Stimulated activated CD4-positive, alpha-beta T cell treated with anti-CD3 and anti-CD28 coated beads, Interleukin-2, amount 100 ng/mL, for 48 hours (primary cell): ENCODE results near the gene HEBP2.
A peak's percentile ranks its signal among the peaks of the same experiment; 100 is the strongest.

ENCODE experiments used
- DNase-seq, 2 donors: peaks; one replicate each; pipeline ENCODE4 v3.0.0-alpha.2; 2020

Gene HEBP2

DNA sequence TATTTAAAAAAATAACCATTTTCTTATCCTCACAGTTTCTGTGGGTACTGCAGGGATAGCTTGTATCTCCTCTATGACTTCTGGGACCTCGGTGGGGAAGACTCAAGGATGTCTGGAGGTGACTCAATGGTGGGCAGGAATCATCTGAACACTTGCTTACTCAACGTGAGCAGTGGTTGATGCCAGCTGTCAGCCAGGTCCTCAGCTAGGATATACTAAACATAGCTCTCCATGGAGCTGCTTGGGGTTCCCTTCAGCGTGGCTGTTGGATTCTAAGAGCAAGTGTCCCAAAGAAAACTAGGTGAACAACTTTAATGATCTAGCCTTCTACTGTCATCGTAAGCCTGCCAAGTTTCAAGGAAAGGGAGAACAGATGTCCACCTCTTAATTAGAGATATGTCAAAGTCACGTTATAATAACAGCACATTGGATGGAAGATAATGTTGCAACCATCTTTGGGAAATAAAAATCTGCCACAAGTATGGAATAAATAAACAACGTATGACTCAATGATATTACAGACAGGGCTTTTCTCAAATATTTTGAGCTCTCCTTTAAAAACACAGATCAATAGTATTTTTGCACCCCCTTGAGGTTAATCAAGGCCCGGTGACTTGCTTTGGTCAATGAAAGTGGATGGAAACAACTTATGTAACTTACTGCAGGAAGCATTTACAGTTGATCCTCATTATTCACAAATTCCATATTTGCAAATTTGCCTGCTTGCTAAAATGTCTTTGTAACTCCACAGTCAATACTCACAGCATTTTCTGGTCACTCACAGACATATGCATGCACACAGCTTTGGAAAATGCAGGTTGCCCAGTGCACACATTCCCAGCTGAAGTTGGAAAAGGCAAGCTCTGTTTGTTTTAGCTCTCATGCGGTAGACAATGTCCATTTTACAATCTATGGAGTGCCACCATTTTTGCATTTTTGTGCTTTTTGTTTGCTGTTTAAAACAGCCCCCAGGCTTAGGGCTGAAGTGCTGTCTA lies 6.6 kb upstream of the HEBP2 start:
- DNase-seq: no peak

DNA sequence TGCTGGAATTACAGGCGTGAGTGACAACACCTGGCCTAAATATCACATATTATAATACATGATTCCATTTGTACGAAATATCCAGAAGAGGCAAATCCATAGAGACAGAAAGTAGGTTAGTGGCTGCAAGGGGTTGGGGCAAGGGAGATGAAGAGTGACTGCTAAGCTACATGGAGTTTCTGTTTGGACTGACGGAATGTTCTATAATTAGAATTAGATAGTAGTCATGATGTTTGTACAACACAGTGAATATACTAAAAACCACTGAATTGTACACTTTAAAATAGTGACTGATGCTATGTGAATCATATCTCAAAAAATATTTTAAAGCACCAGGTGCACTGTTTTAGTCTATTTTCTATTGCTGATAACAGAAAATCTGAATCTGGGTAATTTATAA lies 3.7 kb upstream of the HEBP2 start:
- DNase-seq: no peak

DNA sequence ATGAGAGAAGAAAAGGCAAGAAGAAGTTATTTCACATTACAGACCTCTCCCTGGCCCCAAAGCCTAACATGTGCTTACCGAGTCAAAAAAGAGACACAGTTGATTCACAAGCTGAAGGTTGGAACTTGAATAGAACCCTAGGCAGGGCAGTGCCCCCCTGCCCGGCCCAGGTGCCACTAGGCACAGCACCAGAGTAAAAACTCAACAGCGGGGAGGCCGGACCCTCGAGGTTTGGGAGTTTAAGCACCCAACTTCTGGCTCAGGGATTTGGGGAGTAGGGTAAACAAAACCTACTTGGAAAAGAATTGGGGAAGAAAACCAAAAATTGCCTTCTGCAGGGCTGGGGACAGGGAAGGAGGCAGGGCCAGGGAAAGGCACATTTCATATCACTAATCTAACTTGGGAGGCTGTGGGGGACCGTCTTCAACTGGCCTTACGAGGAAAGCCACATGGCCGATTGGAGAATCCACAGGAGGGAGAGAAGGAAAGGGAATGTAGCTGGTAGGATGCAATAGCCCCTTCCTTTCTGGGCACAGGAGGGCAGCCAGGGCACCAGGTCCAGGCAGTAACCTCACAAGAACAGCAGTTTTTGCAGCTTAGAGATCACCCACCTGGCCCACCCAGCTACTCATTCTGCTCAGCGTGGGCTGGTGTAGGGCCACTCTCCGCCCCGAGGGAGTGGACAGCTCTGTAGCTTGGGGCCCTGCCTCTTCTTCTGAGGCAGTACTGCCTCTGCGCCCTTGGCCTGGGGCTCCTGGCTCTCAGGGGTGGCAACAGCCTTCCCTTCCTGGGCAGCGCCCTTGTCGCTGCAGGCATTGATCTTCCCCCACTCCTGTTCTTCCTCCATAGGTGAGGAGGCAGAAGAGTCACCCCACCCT lies 1.8 kb upstream of the HEBP2 start:
- DNase-seq: no peak

DNA sequence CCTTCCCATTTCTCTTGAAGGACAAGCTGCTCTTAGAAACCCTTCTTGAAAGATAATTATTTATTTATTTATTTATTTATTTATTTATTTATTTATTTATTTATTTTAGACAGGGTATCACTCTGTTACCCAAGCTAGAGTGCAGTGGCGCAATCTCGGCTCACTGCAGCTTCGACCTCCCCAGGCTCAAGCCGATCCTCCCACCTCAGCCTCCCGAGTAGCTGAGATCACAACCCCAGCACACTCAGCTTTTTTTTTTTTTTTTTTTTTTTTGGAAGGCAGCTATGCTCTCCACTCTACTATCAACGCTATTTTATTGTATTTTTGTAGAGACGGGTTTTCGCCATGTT lies 1.2 kb upstream of the HEBP2 start:
- no peak for DNase-seq

DNA sequence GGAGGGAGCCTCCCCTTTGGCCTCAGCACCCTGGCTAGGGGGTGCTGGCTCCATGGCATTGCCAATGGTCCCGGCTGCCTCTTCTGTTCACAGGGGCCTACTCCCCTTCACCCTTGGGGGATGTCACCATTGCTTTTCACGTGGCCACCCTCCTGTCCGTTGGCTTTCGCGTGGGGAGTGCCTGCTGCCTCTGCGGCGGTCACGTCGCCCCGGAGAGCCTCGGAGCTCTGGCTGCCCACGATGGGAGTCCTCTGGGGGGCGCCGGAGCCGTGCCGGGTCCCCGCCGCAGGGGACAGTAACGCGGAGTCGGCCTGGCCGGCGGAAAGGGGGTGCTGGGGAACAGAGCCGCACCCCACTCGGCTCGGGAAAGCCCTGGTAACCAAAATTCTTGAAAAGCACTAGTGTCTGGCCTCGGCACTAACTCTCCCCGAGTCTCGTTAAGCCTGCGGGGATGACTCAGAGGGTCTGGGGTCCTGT lies 661 bp upstream of the HEBP2 start:
- peak; percentile 19 to 21 for DNase-seq

DNA sequence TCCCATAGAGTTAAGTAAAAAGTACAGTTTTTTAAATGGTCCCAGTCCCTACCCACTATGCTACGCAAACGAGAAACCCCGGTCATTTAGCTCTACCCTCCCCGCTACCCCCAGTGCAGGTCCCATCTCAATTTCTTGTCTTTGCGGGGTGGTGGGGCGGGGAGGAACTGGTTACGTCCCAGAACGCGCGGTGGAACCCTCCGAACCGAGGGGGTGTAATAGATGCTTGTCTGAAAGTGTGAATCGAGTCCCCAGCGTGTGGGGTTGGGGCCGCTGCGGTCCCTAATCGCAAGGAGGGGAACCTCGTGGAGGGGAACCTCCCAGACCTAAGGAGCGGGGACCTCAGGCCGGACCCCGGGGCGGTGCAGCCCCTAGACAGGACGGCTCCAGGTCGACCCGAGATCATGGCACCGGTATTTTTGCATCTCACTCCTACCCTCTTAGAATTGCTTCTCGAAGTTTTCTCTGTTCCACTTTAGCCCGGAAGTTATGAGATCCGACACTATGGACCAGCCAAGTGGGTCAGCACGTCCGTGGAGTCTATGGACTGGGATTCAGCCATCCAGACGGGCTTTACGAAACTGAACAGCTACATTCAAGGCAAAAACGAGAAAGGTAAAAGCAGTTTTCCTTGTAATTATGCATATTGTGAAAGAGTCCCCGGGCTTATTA lies 779 bp downstream of the HEBP2 start:
- no peak for DNase-seq

DNA sequence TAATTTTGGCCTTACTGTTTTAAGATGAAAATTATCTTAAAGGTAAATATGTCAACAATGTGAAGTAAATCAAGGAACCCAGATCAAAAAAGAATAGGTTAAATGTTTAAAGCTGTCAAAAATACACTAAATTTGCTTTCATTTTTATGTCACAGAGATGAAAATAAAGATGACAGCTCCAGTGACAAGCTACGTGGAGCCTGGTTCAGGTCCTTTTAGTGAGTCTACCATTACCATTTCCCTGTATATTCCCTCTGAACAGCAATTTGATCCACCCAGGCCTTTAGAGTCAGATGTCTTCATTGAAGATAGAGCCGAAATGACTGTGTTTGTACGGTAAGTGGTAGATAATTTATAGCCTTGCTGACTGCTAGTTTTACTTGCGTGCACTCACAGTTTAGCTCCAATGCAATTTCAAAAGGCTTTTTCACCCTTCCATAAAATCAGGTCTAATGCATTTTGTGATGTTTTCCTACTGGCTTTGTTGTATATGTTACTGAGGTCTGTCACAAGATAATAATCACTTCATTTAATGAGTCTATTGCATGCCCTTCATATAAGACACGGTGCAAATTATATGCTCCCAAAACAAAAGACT lies 1.9 kb downstream of the HEBP2 start:
- no peak for DNase-seq

DNA sequence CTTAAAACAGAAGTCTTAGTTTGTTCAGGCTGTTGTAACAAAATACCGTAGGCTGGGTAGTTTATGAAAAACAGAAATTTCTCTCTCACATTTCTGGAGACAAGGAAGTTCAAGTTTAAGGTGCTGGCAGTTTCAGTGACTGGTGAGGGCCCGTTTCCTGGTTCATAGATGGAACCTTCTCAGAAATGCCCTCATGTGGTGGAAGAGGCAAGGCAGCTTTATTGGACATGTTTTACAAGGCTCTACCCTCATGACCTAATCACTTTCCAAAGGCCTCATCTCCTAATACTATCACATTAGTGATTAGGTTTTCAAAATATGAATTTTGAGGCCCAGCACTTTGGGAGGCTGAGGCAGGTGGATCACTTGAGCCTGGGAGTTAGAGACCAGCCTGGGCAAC lies 2.4 kb downstream of the HEBP2 start:
- DNase-seq: no peak

DNA sequence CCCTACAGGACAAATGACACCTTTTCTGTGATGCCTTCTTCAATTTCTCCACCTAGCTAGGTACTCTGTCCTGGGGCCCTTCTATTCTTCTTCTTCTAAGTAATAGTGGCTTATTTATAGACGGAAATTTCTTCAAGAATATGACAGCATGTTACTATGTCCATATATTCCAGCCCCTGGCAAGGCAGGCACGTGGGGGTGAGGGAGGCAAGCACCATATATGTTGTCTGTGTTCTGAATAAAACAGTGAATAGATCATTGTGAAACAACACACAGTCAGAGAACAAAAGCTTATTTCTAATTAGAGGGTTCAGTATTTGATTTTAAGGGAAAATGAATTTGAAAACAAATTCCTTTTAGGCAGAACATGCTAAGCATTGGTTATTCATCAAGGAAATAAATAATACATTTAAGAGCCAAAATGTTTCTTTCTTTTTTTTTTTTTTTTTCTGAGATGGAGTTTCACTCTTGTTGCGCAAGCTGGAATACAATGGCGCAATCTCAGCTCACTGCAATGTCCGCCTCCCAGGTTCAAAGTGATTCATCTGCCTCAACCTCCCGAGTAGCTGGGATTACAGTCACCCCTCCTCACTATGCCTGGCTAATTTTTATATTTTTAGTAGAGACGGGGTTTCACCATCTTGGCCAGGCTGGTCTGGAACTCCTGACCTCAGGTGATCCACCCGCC lies 6.2 kb downstream of the HEBP2 start:
- no peak for DNase-seq

DNA sequence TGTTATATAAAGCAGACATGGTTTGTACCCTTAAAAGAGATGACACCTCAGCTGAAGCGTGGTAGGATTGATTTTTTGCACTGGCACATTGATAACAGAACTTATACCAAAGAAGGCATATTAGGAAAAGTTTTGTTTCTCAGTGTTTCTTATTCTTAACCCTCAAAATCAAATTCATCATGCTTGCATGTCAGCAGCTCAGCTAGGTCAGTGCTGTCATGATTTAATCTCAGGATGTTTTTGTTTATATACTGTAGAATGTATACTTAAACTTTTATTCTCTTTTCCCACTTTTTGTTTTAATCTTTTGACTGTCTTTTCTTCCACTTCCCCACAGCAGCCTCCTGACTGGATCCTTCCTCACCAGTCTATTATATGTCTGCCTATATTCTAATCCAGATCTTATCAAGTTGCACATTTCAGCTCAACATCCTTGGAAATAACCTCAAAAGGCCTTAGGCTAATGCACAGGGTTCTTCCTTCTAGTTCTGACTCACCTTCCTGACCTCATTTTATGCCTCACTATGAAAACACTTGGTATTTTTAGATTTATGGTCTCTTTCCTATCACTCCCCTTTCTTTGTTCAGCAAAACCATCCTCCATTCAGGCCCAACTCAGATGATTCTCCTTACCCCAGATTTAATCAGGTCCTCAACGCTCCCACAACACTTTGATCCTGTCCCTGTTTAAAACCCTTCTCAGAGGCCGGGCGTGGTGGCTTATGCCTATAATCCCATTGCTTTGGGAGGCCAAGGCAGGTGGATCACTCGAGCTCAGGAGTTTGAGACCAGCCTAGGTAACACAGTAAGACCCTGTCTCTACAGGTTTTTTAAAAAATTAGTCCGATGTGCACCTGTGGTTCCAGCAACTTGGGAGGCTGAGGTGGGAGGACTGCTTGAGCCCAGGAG lies 7.2 kb downstream of the HEBP2 start:
- DNase-seq: no peak

DNA sequence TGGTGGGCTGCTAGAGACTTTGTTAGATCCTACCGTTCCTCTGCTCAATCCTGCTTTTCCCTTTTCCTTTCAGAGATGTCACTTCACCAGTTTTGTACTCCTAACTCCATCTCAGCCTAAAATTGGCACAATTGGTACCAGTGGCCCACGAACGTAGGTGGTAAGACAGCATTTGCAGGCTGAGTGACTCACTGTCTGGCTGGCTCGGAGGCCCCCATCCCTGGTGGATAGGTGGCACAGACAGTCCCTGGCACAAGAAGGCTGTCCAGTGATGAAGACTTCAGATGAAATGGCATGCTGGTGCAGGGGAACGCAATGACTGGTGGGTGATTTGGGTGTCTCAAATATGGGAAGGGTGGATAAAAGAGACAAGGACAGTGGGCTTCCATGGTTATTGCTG lies 11.1 kb downstream of the HEBP2 start:
- DNase-seq: no peak

DNA sequence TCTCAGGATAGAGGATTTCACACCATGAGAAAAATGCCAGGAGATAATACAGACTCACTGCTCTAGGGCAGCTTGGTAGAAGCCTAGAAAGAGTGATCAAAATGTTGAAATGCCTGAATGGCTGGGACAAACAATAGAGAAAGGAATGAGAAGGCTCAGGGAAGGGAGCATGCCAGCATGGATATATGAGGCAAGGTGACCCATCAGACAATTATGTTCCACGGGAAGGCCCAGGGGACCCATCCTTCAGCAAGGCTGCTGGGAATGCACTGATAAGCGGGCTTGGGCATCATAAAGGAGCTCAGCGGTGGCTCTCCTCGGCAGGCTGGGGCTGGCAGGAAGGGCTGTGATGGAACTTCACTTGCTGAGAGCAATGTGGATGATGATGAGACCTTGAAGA lies 12.2 kb downstream of the HEBP2 start:
- DNase-seq: no peak

DNA sequence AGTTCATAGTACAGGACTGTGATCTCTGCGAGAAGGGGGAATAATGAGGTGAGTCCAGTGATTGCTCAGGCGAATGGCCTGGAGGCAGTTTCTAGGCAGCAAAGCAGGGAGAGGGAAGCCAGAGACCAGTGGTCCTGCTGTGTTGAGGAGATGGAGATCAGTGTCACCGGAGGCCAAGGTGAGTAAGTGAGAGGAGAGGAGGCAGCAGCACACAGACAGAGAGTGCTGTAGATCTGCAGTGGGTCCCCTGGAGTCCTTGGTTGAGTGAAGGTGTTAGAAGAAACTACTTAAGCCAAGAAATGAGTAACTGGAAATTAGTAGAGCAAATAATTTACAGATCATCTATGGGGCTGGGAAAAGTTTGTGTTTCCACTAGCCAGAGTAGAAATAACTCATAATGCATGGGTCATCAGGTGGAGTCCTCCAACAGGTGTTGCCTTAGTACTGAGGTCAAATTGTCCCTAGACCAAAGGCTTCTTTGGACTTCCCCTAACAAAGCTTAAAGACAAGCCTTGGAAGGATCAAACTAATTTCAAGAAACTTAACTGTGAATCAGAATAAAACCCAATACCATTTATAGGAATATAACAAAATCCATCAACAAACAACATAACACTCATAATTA lies 13.6 kb downstream of the HEBP2 start:
- DNase-seq: no peak

DNA sequence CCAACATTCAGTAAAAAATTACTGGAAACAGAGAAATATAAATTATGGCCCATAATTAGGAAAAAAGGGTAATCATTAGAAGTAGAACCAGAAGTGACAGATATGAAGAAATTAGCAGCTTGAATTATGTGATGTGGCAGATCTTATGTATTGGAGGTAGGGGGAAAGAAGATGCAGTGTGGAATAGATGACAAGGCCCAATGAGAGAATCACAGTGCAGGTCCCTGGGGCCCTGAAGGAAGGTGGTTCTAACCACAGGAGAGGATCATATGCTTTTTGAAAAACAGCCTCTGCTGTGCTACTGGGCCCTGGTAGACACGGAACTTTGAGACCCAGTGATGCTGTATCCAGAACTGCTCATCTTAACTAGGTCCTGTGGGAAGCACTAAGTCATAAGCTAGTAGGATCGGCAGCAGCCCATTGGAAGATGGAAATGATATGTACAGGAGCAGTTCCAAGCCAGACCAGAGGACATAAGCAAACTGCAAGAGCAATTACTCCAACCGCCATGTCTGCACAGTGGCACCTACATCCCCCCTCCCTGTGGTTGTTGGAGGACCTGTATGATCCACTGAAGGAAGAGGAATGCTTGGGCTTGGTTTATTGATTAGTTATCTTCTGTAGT lies 14.2 kb downstream of the HEBP2 start:
- no peak for DNase-seq

DNA sequence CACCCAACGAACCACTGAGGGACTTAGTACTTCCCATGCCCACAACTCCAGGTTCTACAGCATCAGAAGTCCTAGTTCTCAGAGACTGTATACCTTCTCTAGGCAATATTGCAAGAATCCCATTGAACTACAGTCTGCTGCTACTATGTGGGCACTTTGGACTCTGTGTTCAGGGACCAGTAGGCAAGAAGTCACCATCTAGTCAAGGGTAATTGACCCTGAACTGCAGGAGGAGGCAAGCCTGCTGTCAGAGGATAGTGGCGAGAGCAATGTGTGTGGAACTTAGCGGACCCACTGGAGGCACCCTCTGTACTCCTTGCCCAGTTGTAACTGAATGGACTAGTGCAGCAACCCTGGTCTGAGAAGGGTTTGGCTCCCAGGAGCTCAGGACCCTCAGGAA lies 15.7 kb downstream of the HEBP2 start:
- no peak for DNase-seq

DNA sequence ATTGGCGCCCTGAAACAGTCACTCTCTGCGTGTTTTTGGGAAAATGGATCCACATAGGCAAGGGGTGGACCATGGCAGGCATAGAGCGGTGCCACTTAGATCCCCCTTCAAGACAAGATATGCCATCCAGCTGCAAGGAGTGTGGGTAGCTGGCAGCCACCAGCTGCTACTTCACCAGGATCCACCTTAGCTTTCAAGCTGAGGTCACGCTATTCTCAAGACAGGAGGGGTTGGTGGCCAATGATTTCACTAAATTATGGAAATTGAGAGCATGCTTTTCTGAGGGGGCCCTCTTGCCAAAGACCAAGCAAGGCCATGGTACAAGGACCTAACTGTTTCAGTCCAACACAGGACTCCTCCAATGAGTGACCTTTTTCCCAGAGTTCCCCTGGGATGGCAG lies 16.3 kb downstream of the HEBP2 start:
- no peak for DNase-seq

DNA sequence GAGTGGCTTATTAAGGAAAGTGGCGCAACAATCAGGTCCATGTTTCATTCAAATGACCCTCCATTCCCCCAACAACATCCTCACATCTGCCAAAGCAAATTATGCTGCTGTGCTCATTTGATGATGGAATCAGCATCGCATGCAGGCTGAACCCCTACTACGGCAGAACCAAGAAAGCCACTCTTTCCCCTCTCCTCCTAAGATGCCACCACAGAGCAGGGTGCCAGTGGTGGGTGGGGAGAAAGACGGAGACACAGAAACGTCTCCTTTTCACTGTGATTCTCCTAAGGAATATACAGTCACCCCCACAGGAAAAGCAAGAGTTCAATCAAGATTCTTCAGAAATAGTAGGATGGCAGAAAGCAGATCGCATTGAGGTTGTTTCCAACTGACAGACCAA lies 17.1 kb downstream of the HEBP2 start:
- DNase-seq: no peak

DNA sequence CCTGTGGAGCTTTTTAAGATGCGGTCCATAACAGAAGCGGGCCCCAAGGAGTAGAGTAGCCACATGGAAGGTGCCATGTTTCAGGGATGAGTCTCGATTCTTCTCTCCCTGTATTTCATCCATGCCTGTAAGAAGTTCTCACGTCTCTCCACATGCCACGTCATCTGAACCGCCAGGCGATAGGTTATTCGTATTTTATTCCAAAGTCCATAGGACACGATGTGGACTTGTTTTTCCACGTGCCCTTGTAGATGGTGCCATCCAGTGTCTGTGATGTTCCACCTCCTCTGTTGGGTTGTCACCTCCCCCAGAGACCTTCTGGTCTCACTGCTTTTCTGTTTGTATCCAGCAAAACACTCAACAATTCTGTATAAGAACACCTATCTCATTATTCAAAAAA lies 17.6 kb downstream of the HEBP2 start:
- no peak for DNase-seq

DNA sequence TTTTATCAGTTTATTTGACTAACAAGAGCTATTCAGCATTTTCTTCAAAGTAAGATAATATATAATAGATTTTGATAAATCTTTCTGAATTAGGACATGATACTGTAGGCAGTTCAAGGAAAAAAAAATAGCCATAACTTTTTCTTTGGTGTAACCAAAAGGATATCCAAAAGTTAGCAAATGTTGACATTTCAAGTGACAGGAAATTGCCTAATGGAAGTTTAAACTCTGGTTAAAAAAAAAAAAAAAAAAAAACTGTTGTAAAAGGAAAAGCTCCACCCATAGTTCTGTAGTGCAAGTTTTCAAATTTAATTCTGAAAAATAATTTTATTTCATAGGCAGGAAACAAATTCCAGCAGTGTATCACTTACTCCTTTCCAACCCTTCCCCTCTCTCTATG lies 18.8 kb downstream of the HEBP2 start:
- DNase-seq: no peak
